HG03432 (cell line): ENCODE data around the gene EVL.

Source experiments
- ATAC-seq: cut with Tn5 transposase; IDR thresholded peaks from one replicate; pipeline ENCODE4 v1.9.1; 2021; ENCODE audit warnings: mild to moderate bottlenecking, moderate library complexity; ENCODE audit not compliant: unreplicated experiment

EVL gene

DNA sequence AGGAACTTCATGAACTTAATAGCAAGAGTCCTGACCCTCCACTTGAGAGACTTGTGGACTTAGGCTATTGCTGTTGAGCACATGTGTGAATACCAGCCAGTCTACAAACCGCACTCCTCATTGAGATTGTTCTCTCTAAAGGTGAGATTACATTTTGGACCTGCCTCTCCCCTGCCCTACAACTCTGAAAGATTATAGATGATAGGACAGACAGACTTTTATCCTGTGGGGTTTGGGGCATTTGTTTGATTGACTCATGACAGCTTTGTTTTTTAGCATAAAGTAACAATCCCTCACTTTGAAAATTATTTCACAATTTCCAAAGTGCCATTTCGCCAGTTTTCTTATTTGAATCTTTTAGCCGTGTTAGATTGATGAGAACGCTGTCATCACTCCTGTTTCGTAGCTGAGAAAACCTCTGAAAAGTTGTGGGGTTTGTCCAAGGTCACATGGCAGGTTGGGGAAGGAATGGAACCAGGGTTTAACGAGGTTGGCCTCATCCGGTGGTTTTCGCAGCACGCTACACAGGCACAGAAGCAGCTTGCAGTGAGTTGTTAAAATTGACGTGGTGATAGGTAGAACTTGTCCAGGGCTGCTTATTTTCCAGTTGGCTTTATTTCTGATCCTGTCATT, 836 bp downstream of the EVL start:
- peak; percentile 31 for ATAC-seq

- no peak for ATAC-seq
These were observed 1.7 kb downstream of the EVL start for GRCh38 chr14:100066962-100067361.

DNA sequence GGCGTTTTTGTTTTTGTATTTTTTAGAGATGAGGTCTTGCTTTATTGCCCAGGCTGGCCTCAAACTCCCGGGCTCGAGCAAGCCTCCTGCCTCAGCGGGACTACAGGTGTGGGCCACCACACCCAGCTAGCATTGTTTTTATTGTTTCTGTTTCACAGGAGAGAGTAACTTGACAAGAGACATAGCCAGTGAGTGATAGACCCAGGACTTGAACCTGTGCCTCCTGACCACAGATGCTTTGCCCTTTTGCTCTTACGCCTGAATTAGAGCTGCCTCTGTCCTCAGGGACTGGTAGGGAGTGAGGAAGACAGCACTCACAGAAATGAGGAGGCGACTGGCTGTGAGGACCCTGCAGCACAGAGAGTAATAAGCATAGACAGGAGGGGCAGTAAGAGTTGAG, 2.3 kb downstream of the EVL start:
- no peak for ATAC-seq

GRCh38 chr14:100067971-100068959, 3.0 kb downstream of the EVL start:
- peak; percentile 41 for ATAC-seq

DNA sequence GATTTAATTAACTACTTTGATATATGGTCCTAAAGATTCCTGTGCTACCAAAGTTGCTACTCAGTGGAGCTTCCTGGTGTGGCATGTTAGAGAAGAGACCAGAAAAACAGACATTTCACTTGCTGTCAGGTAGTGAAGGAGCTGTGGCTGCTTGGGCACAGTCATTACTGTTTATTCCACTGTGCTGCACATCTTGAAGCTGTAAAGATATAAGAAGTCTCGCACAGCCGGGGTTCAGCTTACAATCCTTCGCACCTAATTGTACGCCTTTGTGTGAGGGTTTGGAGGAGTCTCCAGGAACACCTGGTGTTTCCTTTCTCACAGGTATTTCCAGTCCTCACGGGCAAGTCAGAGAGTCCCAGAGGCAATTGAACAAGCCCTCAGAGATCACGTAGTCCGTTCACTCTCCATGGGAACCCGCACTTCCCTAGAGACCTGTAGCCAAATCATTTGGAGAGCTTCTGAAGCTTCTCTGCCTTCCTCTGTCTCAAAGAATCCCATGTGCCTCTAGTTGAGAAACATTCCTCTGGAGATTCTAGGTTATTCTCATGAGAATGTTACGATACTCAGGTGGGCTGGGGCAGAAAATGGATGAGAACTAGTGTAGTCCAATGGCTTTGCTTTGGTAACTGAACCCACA, 4.1 kb downstream of the EVL start:
- no peak for ATAC-seq

GRCh38 chr14:100070310-100070709, 5.1 kb downstream of the EVL start:
- ATAC-seq: no peak

DNA sequence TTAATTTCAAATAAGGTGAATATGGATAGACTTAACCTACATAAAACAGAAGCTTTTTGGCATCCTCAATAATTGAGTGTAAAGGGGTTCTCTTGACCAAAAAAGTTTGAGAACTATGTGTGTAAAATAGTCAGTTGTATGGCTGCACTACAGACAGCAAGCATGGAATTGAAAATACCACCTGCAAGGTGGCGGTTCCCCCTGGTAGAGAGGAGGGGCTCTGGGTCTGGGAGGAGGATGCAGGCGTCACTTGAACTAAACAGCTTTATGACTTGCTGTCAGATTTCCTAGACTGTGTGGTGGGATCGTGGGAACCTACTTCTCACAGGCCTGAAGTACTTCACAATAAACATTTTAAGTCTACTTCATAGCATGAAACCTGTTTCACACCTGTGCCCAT, 6.3 kb downstream of the EVL start:
- no peak for ATAC-seq

- ATAC-seq: peak; percentile 22
These were observed 7.6 kb downstream of the EVL start for GRCh38 chr14:100072783-100073346.

DNA sequence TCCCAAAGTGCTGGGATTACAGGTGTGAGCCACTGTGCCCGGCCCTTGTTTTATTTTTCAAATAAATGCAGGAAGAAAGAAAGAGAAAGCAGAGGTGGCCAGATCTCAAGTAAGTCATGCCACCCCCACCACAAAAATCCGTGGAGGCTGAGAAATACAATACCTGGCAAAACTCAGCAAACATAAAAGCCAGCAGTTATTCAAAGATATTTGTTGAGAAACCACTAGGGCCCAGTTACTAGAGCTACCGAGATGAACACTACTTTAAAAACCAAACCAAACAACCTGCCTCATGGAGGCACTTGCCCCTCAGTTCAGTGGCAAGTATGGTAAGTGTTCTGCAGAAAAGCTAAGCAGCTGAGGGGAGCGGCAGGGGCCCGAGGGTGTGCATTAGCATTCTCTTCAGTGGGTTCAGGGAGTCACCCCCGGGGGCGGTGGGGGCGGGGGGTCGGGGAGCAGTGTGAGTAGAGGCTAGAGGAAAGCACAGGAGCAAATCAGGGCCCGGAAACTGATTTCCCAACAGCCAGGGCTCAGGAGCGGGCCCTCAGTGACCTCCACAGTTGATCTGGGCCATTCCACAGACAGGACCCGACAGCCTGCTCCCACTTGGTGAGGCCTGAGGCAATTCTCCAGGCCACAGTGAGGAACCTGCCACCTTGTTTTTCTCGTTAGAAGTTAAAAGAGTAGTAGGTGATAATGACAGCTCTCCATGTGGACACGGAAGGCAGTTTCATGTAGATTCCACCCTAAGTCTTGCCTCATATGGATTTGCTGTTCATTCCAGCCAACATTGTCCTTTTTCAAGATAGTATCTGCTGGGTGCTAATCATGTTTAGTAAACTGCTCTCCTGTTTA, 8.6 kb downstream of the EVL start:
- no peak for ATAC-seq

- no peak for ATAC-seq
These were observed 9.3 kb downstream of the EVL start for GRCh38 chr14:100074431-100075100.

GRCh38 chr14:100075681-100076080, 10.5 kb downstream of the EVL start:
- no peak for ATAC-seq

GRCh38 chr14:100076133-100076532, 10.9 kb downstream of the EVL start:
- peak; percentile 33 for ATAC-seq

GRCh38 chr14:100076606-100077005, 11.4 kb downstream of the EVL start:
- no peak for ATAC-seq

GRCh38 chr14:100077441-100077840, 12.2 kb downstream of the EVL start:
- ATAC-seq: no peak

GRCh38 chr14:100078216-100078803, 13.1 kb downstream of the EVL start:
- ATAC-seq: no peak

- ATAC-seq: peak; percentile 70
These were observed 13.9 kb downstream of the EVL start for GRCh38 chr14:100078997-100079725.

DNA sequence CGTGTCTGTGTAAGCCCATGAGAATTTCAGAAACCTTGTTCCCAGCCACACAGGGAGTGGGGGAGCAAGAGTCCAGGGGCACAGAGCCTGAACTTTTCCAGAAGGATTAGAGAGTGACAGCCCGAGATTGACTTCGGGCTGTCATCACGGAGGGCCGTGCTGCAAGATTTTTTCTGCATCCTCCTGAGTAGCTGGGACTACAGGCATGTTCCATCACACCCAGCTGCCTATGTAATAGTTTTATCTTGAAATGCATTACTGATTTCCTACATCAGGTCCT, 14.4 kb downstream of the EVL start:
- no peak for ATAC-seq

DNA sequence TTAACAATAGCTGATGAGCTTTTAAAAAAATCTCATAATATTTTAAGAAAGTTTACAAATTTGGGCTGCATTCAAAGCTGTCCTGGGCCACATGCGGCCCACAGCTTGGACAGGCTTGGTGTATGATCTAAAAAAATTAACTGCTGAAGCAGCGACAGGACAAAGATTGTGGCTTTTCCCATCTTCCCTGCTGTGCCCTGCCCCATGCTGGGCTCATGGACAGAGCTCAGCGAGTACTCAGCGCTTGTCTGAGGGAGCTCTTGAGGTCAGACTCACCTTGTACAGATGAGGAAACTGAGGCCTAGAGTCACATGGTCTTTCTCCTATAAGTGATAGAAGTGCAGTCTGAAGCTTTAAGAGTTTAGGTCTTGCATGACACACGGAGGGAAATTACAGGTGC, 15.0 kb downstream of the EVL start:
- ATAC-seq: no peak

DNA sequence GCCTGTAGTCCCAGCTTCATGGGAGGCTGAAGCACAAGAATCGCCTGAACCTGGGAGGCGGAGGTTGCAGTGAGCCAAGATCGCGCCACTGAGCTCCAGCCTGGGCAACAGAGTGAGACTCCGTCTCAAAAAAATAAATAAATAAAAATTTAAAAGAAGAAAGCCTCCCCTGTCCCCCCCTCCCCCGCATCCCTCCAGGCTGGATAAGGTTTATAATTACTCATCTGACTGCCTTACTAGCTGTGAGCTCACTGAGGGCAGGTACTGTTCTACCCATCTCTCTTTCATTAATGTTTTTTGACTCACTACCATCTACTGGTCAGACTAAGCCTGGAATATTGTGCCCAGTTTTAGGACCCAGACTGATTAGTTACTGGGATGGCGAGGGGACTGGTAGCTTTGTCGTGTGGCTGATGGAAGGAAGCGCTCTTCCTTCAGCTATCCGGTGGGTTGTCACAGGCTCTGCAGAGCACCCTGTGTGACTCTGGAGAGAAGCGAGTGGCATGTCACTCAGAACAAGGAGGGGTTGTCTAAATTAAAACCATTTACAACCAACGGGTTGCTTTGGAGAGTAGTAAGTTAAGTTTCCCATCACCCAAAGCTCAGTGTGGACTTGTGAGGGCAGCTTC, 16.9 kb downstream of the EVL start:
- no peak for ATAC-seq
